HL-60 (cell line): ENCODE data around the gene CENPP.

ENCODE experiments used
- POLR2AphosphoS5 ChIP-seq: IDR thresholded peaks from 2 replicates; pipeline ENCODE4 v1.6.1; 2012; ENCODE audit warnings: low read depth
- TF ChIP-seq, protein P1 (sequence below): IDR thresholded peaks from one replicate; pipeline ENCODE4 v1.5.1; 2011; ENCODE audit warnings: low read length, control low read depth, inconsistent platforms; ENCODE audit not compliant: insufficient read depth
- TF ChIP-seq, protein P2 (sequence below): IDR thresholded peaks from 2 replicates; pipeline ENCODE4 v1.6.1; 2012; ENCODE audit warnings: low read depth; ENCODE audit not compliant: insufficient replicate concordance

DNA sequence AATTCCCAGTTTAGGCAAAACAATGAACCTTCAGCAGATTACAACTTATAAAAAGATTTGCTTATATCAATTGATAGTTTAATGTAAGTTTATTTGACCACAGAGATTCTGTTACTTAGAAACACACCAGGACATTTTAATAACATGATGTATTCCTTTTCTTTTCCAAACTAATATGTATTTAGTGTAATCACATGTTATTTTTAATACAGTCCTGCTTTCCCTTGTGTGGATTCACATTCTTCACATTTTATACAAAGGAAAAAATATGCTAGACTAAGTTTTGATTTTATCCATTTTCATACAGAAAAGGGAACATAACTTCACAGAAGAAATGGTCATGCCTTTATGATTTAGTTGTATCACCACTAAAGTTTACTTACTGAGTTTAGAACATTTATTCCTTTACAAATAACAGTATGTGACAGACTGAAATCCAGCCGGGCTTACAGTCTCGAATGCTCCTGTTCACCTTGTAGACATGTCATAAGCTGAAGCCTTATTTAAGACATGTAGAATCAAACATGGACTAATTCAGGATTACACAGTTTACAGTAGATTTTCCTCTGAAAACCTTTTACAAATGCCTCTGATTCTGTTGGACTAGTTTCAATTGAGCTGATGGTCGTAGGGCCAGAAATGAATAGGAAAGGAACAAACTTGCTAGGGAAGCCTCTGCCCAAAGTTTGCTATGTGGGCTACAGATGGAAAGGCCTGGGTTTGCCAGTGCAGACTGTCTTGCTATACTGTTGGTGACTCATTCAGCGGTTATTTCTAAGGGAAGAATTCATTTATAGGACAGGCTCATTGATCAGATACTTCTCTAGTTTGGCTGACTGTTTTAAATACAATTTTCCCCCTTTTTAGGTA is 163.2 kb downstream of the CENPP start:
- no peak for TF ChIP-seq POLR2AphosphoS5
- TF ChIP-seq, protein P1, sequence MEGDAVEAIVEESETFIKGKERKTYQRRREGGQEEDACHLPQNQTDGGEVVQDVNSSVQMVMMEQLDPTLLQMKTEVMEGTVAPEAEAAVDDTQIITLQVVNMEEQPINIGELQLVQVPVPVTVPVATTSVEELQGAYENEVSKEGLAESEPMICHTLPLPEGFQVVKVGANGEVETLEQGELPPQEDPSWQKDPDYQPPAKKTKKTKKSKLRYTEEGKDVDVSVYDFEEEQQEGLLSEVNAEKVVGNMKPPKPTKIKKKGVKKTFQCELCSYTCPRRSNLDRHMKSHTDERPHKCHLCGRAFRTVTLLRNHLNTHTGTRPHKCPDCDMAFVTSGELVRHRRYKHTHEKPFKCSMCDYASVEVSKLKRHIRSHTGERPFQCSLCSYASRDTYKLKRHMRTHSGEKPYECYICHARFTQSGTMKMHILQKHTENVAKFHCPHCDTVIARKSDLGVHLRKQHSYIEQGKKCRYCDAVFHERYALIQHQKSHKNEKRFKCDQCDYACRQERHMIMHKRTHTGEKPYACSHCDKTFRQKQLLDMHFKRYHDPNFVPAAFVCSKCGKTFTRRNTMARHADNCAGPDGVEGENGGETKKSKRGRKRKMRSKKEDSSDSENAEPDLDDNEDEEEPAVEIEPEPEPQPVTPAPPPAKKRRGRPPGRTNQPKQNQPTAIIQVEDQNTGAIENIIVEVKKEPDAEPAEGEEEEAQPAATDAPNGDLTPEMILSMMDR, result no peak
- TF ChIP-seq, protein P2, sequence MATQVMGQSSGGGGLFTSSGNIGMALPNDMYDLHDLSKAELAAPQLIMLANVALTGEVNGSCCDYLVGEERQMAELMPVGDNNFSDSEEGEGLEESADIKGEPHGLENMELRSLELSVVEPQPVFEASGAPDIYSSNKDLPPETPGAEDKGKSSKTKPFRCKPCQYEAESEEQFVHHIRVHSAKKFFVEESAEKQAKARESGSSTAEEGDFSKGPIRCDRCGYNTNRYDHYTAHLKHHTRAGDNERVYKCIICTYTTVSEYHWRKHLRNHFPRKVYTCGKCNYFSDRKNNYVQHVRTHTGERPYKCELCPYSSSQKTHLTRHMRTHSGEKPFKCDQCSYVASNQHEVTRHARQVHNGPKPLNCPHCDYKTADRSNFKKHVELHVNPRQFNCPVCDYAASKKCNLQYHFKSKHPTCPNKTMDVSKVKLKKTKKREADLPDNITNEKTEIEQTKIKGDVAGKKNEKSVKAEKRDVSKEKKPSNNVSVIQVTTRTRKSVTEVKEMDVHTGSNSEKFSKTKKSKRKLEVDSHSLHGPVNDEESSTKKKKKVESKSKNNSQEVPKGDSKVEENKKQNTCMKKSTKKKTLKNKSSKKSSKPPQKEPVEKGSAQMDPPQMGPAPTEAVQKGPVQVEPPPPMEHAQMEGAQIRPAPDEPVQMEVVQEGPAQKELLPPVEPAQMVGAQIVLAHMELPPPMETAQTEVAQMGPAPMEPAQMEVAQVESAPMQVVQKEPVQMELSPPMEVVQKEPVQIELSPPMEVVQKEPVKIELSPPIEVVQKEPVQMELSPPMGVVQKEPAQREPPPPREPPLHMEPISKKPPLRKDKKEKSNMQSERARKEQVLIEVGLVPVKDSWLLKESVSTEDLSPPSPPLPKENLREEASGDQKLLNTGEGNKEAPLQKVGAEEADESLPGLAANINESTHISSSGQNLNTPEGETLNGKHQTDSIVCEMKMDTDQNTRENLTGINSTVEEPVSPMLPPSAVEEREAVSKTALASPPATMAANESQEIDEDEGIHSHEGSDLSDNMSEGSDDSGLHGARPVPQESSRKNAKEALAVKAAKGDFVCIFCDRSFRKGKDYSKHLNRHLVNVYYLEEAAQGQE, result no peak
